Mesenchymal stem cell (in vitro differentiated cells and primary cell): ENCODE data around the gene SLC6A5.
"Not testable (repeated sequence)": the region's sequence is repeated elsewhere in the genome, so short reads cannot be mapped to it uniquely, and the experiment has no call there.

Experiments
- DNase-seq: peaks from one replicate; pipeline ENCODE4 v3.0.0-alpha.2; 2013
- H2AFZ ChIP-seq: one replicate; pipeline ENCODE4 v1.6.1; 2013; ENCODE audit warnings: low read depth, mild to moderate bottlenecking, control low read depth, inconsistent platforms, low read length, moderate library complexity
- H2AK5ac ChIP-seq: 2 replicates; pipeline ENCODE4 v1.6.1; 2013; ENCODE audit warnings: low read length, moderate library complexity, mild to moderate bottlenecking, inconsistent platforms; ENCODE audit not compliant: severe bottlenecking
- H2BK120ac ChIP-seq: one replicate; pipeline ENCODE4 v1.6.1; 2013; ENCODE audit warnings: low read depth, mild to moderate bottlenecking, inconsistent platforms, low read length, moderate library complexity
- H2BK12ac ChIP-seq, 2 experiments: one replicate each; pipeline ENCODE4 v1.6.1; 2013; ENCODE audit warnings: inconsistent platforms in 2 of 2, low read length in 2 of 2, mild to moderate bottlenecking in 2 of 2, moderate library complexity in 2 of 2, control low read depth in 1 of 2
- H2BK15ac ChIP-seq: one replicate; pipeline ENCODE4 v1.6.1; 2013; ENCODE audit warnings: mild to moderate bottlenecking, low read depth, inconsistent platforms; ENCODE audit not compliant: poor library complexity, severe bottlenecking
- H2BK5ac ChIP-seq: 2 replicates; pipeline ENCODE4 v1.6.1; 2013; ENCODE audit warnings: low read depth, mild to moderate bottlenecking, low read length, control low read depth, inconsistent platforms; ENCODE audit not compliant: poor library complexity, severe bottlenecking
- H3K14ac ChIP-seq, 2 experiments: one replicate each; pipeline ENCODE4 v1.6.1; 2013; ENCODE audit warnings: inconsistent platforms in 2 of 2, low read length in 2 of 2, control low read depth in 1 of 2, mild to moderate bottlenecking in 1 of 2, moderate library complexity in 1 of 2
- H3K18ac ChIP-seq, 2 experiments: one replicate each; pipeline ENCODE4 v1.6.1; 2013; ENCODE audit warnings: inconsistent platforms in 2 of 2, low read length in 2 of 2, control low read depth in 1 of 2, low read depth in 1 of 2, mild to moderate bottlenecking in 1 of 2
- H3K23ac ChIP-seq, 2 experiments: one replicate each; pipeline ENCODE4 v1.6.1; 2013; ENCODE audit warnings: inconsistent platforms in 2 of 2, low read length in 2 of 2, mild to moderate bottlenecking in 2 of 2, moderate library complexity in 2 of 2, control low read depth in 1 of 2
- H3K27ac ChIP-seq: 2 replicates; pipeline ENCODE4 v1.5.1; 2013; ENCODE audit warnings: mild to moderate bottlenecking, moderate library complexity, low read length, control low read depth, inconsistent platforms; ENCODE audit not compliant: poor library complexity, severe bottlenecking
- H3K27me3 ChIP-seq, 2 experiments: 2 replicates each; pipeline versions ENCODE4 v1.6.1 to v1.7.0; 2013; ENCODE audit warnings: low read length in 2 of 2, mild to moderate bottlenecking in 2 of 2, moderate library complexity in 2 of 2, control low read depth in 1 of 2, inconsistent platforms in 1 of 2; ENCODE audit not compliant: control insufficient read depth in 1 of 2, insufficient read depth in 1 of 2
- H3K36me3 ChIP-seq, 2 experiments: 2 replicates each; pipeline versions ENCODE4 v1.6.1 to v1.7.0; 2013; ENCODE audit warnings: low read length in 2 of 2, control low read depth in 1 of 2, inconsistent platforms in 1 of 2, low read depth in 1 of 2, mild to moderate bottlenecking in 1 of 2; ENCODE audit not compliant: insufficient read depth in 2 of 2, control insufficient read depth in 1 of 2
- H3K4ac ChIP-seq, 2 experiments: one replicate each; pipeline ENCODE4 v1.6.1; 2013; ENCODE audit warnings: inconsistent platforms in 2 of 2, low read length in 2 of 2, mild to moderate bottlenecking in 2 of 2, moderate library complexity in 2 of 2, control low read depth in 1 of 2, low read depth in 1 of 2
- H3K4me1 ChIP-seq: 2 replicates; pipeline ENCODE4 v1.6.1; 2013; ENCODE audit warnings: low read depth, low read length, control low read depth; ENCODE audit not compliant: control insufficient read depth, insufficient read depth
- H3K4me2 ChIP-seq: 2 replicates; pipeline ENCODE4 v1.6.1; 2013; ENCODE audit warnings: low read length, mild to moderate bottlenecking, inconsistent platforms; ENCODE audit not compliant: poor library complexity, severe bottlenecking
- H3K4me3 ChIP-seq, 2 experiments: 2 replicates each; pipeline versions ENCODE4 v1.5.1 to v1.7.0; 2013; ENCODE audit warnings: low read length in 2 of 2, mild to moderate bottlenecking in 2 of 2, control low read depth in 1 of 2, low read depth in 1 of 2; ENCODE audit not compliant: insufficient read depth in 1 of 2
- H3K79me1 ChIP-seq: replicated peaks from 2 replicates; pipeline ENCODE4 v1.6.1; 2013; ENCODE audit warnings: mild to moderate bottlenecking, control low read depth, low read length, inconsistent platforms; ENCODE audit not compliant: poor library complexity, severe bottlenecking
- H3K9ac ChIP-seq: 2 replicates; pipeline ENCODE4 v1.7.0; 2013; ENCODE audit warnings: mild to moderate bottlenecking, low read length, moderate library complexity
- H3K9me3 ChIP-seq: 2 replicates; pipeline ENCODE4 v1.7.0; 2013; ENCODE audit warnings: mild to moderate bottlenecking, low read length; ENCODE audit not compliant: control insufficient read depth
- H4K8ac ChIP-seq: one replicate; pipeline ENCODE4 v1.6.1; 2013; ENCODE audit warnings: inconsistent platforms, mild to moderate bottlenecking, low read length, moderate library complexity
- H4K91ac ChIP-seq: one replicate; pipeline ENCODE4 v1.6.1; 2013; ENCODE audit warnings: mild to moderate bottlenecking, low read length, inconsistent platforms
- WGBS: methylation state at CpG from one replicate; pipeline ENCODE4 v1.1.7; 2013; ENCODE audit warnings: mixed read lengths; 5-methylcytosine and 5-hydroxymethylcytosine counted together

The SLC6A5 gene

DNA sequence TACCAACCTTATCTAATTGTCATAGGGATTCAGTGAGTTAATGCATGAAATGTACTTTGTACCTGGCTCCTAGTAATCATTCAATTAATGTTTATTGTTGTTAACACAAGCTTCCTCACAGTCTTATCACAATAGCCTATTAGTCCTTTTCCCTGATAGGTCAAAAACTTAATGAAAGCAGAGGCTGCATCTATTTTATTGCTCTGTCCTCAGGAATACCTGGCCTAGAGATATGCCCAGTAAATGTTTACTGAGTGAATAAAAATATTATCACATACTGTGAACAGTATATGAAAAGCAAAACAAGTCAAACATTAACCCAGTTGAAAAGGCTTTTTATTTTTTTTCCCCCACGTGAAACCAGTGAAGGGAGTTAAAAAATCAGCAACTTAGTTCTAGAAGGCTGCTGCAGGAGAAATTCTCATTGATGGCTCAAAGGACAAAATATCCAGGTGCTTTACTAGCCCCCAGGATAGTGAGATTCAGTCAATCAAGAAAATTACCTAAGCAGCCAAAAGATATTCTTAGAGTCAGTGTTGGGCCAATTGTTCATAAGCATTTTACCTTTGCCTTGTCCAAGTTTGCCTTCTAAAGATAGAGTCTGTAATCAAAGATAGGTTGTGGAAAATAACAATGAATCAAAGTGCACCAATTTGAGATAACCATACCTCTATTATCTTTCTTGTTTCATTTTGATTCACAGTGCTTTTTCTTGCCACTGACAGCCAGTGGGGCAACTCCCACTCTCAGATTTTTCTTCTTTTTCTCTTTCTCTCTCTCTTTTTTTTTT is 34.4 kb upstream of the SLC6A5 start:
- H3K36me3 ChIP-seq: no peaks in the 10 kb centered on the region
- DNase-seq: no peak
- no peak overlapping the region for H3K27ac ChIP-seq
- H3K4me2 ChIP-seq: no peak overlapping the region
- no peak overlapping the region for H2BK15ac ChIP-seq
- H2BK12ac ChIP-seq: no peak overlapping the region
- H2AK5ac ChIP-seq: no peak overlapping the region
- no peaks in the 10 kb centered on the region for H3K27me3 ChIP-seq
- H3K23ac ChIP-seq: no peak overlapping the region
- no peak overlapping the region for H4K91ac ChIP-seq
- H3K4me1 ChIP-seq: no peaks in the 10 kb centered on the region
- H3K14ac ChIP-seq: no peak overlapping the region
- no peak overlapping the region for H2AFZ ChIP-seq
- no peak overlapping the region for H3K18ac ChIP-seq
- no peak overlapping the region for H2BK5ac ChIP-seq
- no peak overlapping the region for H3K4me3 ChIP-seq
- H2BK120ac ChIP-seq: no peak overlapping the region
- no peak overlapping the region for H4K8ac ChIP-seq
- no peaks in the 10 kb centered on the region for H3K9me3 ChIP-seq
- no peak overlapping the region for H3K4ac ChIP-seq
- 80% methylated on average over 1 of the region's 1 CpG for WGBS
- H3K79me1 ChIP-seq: no peaks in the 10 kb centered on the region
- no peak overlapping the region for H3K9ac ChIP-seq

DNA sequence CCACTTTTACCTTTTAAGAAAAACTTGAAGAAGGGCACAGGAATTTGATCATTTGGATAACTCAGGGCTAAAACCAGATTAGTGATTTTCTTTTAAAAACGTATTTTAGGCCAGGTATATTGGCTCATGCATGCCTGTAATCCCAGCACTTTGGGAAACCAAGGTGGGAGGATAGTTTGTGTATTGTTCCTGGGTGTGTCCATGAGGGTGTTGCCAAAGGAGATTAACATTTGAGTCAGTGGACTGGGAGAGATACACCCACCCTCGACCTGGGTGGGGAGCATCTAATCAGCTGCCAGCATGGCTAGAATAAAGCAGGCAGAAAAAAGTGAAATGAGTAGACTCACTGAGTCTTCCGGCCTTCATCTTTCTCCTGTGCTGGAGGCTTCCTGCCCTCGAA is 33.3 kb upstream of the SLC6A5 start:
- not testable (repeated sequence) for H3K9ac ChIP-seq, H4K8ac ChIP-seq, H3K27ac ChIP-seq, H2AK5ac ChIP-seq, H3K36me3 ChIP-seq, H3K23ac ChIP-seq, H3K18ac ChIP-seq, H2BK15ac ChIP-seq, H3K79me1 ChIP-seq, H3K27me3 ChIP-seq, H2BK120ac ChIP-seq, H3K9me3 ChIP-seq, H2AFZ ChIP-seq, H3K4me2 ChIP-seq, H3K4me1 ChIP-seq, H3K14ac ChIP-seq, H4K91ac ChIP-seq, H2BK5ac ChIP-seq, H2BK12ac ChIP-seq, H3K4me3 ChIP-seq, DNase-seq, H3K4ac ChIP-seq
- WGBS: 44% methylated on average over 4 of the region's 4 CpGs

DNA sequence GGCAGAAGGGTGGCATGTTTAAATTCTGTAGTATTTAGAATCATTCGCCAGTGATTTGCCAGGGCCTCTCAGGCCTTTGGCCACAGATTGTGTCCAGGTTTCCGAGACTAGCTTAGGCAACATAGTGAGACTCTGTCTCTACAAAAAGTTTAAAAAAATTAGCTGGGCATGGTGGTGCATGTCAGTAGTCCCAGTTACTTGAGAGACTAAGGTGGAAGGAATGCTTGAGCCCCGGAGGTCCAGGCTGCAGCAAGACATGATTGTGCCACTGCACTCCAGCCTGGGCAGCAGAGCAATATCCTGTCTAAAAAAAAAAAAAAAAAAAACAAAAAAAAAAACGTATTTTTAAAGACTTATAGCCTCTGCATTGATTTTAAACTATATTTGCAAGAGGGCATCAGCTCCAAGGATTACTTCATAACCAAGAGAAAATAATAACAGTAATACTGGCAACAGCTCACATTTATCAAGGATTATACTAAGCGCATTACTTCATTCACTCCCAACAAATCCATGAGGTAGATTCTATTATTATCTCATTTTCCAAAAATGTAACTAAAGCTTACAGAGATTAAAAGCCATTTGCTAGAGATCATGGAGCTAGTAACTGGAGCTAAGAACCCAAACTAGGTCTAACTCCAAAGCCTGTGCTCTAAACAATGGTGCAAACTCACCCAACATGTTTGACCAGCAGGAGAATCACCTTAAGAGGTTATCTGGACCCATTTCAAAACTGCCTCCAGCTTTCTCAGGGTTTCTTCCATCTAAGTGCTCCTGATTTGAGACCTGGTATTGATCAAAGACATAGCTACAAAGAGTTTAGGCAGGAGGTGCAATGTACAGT is 32.6 kb upstream of the SLC6A5 start:
- H3K4ac ChIP-seq: no peak overlapping the region

DNA sequence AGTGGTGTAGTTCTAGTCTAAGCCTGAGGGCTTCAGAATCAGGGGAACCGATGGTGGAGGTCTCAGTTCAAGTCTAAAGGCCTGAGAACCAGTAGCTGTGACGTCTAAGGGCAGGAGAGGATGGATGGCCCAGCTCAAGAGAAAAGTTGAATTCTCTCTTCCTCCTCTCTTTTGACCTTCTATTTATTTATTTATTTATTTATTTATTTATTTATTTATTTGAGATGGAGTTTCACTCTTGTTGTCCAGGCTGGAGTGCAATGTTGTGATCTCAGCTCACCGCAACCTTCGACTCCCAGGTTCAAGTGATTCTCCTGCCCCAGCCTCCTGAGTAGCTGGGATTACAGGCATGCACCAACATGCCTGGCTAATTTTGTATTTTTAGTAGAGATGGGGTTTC is 19.7 kb upstream of the SLC6A5 start:
- not testable (repeated sequence) for H3K4me1 ChIP-seq, H2BK5ac ChIP-seq, H2BK120ac ChIP-seq, H2BK12ac ChIP-seq, H3K14ac ChIP-seq, H3K4me2 ChIP-seq, H3K23ac ChIP-seq, H3K4me3 ChIP-seq, H4K91ac ChIP-seq, H2AFZ ChIP-seq, H2AK5ac ChIP-seq, H3K9me3 ChIP-seq, H3K4ac ChIP-seq, H3K36me3 ChIP-seq, H4K8ac ChIP-seq, H3K27ac ChIP-seq, H3K79me1 ChIP-seq, H3K9ac ChIP-seq, H3K18ac ChIP-seq, DNase-seq, H2BK15ac ChIP-seq, H3K27me3 ChIP-seq
- WGBS: 82% methylated on average over 3 of the region's 4 CpGs

More for the DNA sequence above, 32.6 kb upstream of the SLC6A5 start:
- Histone ChIP-seq H2BK12ac (no peak overlapping the region), H3K9me3 (no peaks in the 10 kb centered on the region), H2AFZ (no peak overlapping the region), H3K4me3 (no peak overlapping the region), H3K4me2 (no peak overlapping the region), H3K27ac (no peak overlapping the region), H3K27me3 (no peaks in the 10 kb centered on the region), H2BK5ac (no peak overlapping the region), H4K91ac (no peak overlapping the region), H3K18ac (no peak overlapping the region), H2BK120ac (no peak overlapping the region), H2AK5ac (no peak overlapping the region), H4K8ac (no peak overlapping the region), H3K79me1 (no peaks in the 10 kb centered on the region), H3K36me3 (no peaks in the 10 kb centered on the region), H2BK15ac (no peak overlapping the region), H3K4me1 (no peaks in the 10 kb centered on the region), H3K14ac (no peak overlapping the region), H3K9ac (no peak overlapping the region), H3K23ac (no peak overlapping the region)
- DNase-seq: no peak
- WGBS: 80% methylated on average over 4 of the region's 5 CpGs
